ACC112 (cell line): ENCODE measurements around the gene SPPL2A.

Experiments used
- H2AFZ ChIP-seq: fragments of 200-600 bp; sonication (generic); one replicate; pipeline ENCODE4 v1.6.0; 2017; ENCODE audit warnings: antibody characterized with exemption, low read length; ENCODE audit not compliant: unreplicated experiment
- H3K27ac ChIP-seq: fragments of 200-600 bp; sonication (generic); 2 replicates; pipeline ENCODE4 v1.5.1; 2014; ENCODE audit warnings: low read depth, mild to moderate bottlenecking, antibody characterized with exemption, low read length, moderate library complexity
- H3K27me3 ChIP-seq: fragments of 200-600 bp; sonication (generic); 2 replicates; pipeline ENCODE4 v1.6.1; 2014; ENCODE audit warnings: mild to moderate bottlenecking, antibody characterized with exemption, low read length, moderate library complexity, mixed read lengths; ENCODE audit not compliant: insufficient read depth
- H3K36me3 ChIP-seq: fragments of 200-600 bp; sonication (generic); 2 replicates; pipeline ENCODE4 v1.6.1; 2016; ENCODE audit warnings: mild to moderate bottlenecking, antibody characterized with exemption, low read length, moderate library complexity, mixed read lengths; ENCODE audit not compliant: insufficient read depth
- H3K4me1 ChIP-seq: fragments of 200-600 bp; sonication (generic); one replicate; pipeline ENCODE4 v1.6.1; 2016; ENCODE audit warnings: low read length, mixed read lengths; ENCODE audit not compliant: insufficient read depth, unreplicated experiment, control insufficient read depth
- H3K4me3 ChIP-seq: fragments of 200-600 bp; sonication (generic); 2 replicates; pipeline ENCODE4 v1.5.1; 2014; ENCODE audit warnings: mild to moderate bottlenecking, low read depth, low read length
- H3K79me2 ChIP-seq: fragments of 200-600 bp; sonication (generic); one replicate; pipeline ENCODE4 v1.6.0; 2016; ENCODE audit warnings: low read length; ENCODE audit not compliant: control insufficient read depth, unreplicated experiment, insufficient read depth

Gene SPPL2A

GRCh38 chr15:50797926-50798325 is 32.4 kb upstream of the SPPL2A start:
- H3K4me3 ChIP-seq: no peak overlapping the region
- H2AFZ ChIP-seq: no peak overlapping the region
- H3K27ac ChIP-seq: no peak overlapping the region

GRCh38 chr15:50791486-50791885 is 26.0 kb upstream of the SPPL2A start:
- Histone ChIP-seq H3K27me3 (no peaks in the 10 kb centered on the region), H3K36me3 (no peaks in the 10 kb centered on the region), H3K4me1 (no peaks in the 10 kb centered on the region), H3K79me2 (no peaks in the 10 kb centered on the region), H3K27ac (no peak overlapping the region), H2AFZ (no peak overlapping the region), H3K4me3 (no peak overlapping the region)

More at GRCh38 chr15:50797926-50798325, 32.4 kb upstream of the SPPL2A start:
- peaks cover 3% of the 10 kb centered on the region for H3K4me1 ChIP-seq
- H3K27me3 ChIP-seq: no peaks in the 10 kb centered on the region
- H3K79me2 ChIP-seq: no peaks in the 10 kb centered on the region
- no peaks in the 10 kb centered on the region for H3K36me3 ChIP-seq

- H3K4me1 ChIP-seq: no peaks in the 10 kb centered on the region
- no peak overlapping the region for H3K4me3 ChIP-seq
- H3K36me3 ChIP-seq: no peaks in the 10 kb centered on the region
- no peaks in the 10 kb centered on the region for H3K79me2 ChIP-seq
- H2AFZ ChIP-seq: no peak overlapping the region
- H3K27me3 ChIP-seq: no peaks in the 10 kb centered on the region
- H3K27ac ChIP-seq: no peak overlapping the region
Observed at GRCh38 chr15:50790778-50791453, 25.4 kb upstream of the SPPL2A start.

- Histone ChIP-seq H3K27ac (no peak overlapping the region), H3K36me3 (no peaks in the 10 kb centered on the region), H3K4me1 (no peaks in the 10 kb centered on the region), H3K27me3 (no peaks in the 10 kb centered on the region), H3K4me3 (no peak overlapping the region), H3K79me2 (no peaks in the 10 kb centered on the region), H2AFZ (no peak overlapping the region)
Observed at GRCh38 chr15:50786871-50787270, 21.4 kb upstream of the SPPL2A start.

- no peaks in the 10 kb centered on the region for H3K36me3 ChIP-seq
- H3K27me3 ChIP-seq: no peaks in the 10 kb centered on the region
- no peak overlapping the region for H2AFZ ChIP-seq
- H3K4me1 ChIP-seq: no peaks in the 10 kb centered on the region
- no peaks in the 10 kb centered on the region for H3K79me2 ChIP-seq
- no peak overlapping the region for H3K4me3 ChIP-seq
- no peak overlapping the region for H3K27ac ChIP-seq
Observed at GRCh38 chr15:50786438-50786837, 20.9 kb upstream of the SPPL2A start.

- H3K4me3 ChIP-seq: no peak overlapping the region
- no peak overlapping the region for H2AFZ ChIP-seq
- H3K36me3 ChIP-seq: no peaks in the 10 kb centered on the region
- no peak overlapping the region for H3K27ac ChIP-seq
- no peaks in the 10 kb centered on the region for H3K4me1 ChIP-seq
- H3K79me2 ChIP-seq: no peaks in the 10 kb centered on the region
- no peaks in the 10 kb centered on the region for H3K27me3 ChIP-seq
Observed at GRCh38 chr15:50783895-50784294, 18.4 kb upstream of the SPPL2A start.

GRCh38 chr15:50783411-50783810 is 17.9 kb upstream of the SPPL2A start:
- Histone ChIP-seq H3K4me1 (no peaks in the 10 kb centered on the region), H3K27ac (no peak overlapping the region), H3K36me3 (no peaks in the 10 kb centered on the region), H3K4me3 (no peak overlapping the region), H3K79me2 (no peaks in the 10 kb centered on the region), H2AFZ (no peak overlapping the region), H3K27me3 (no peaks in the 10 kb centered on the region)

- Histone ChIP-seq H3K27ac (no peak overlapping the region), H3K36me3 (no peaks in the 10 kb centered on the region), H2AFZ (no peak overlapping the region), H3K4me3 (no peak overlapping the region), H3K79me2 (no peaks in the 10 kb centered on the region), H3K4me1 (no peaks in the 10 kb centered on the region), H3K27me3 (no peaks in the 10 kb centered on the region)
Observed at GRCh38 chr15:50778086-50778485, 12.6 kb upstream of the SPPL2A start.

GRCh38 chr15:50777042-50777441 is 11.5 kb upstream of the SPPL2A start:
- Histone ChIP-seq H2AFZ (no peak overlapping the region), H3K4me1 (no peaks in the 10 kb centered on the region), H3K4me3 (no peak overlapping the region), H3K27ac (no peak overlapping the region), H3K36me3 (no peaks in the 10 kb centered on the region), H3K27me3 (no peaks in the 10 kb centered on the region), H3K79me2 (no peaks in the 10 kb centered on the region)

- H3K27ac ChIP-seq: no peak overlapping the region
- no peak overlapping the region for H3K4me3 ChIP-seq
- no peak overlapping the region for H2AFZ ChIP-seq
- H3K4me1 ChIP-seq: no peaks in the 10 kb centered on the region
- no peaks in the 10 kb centered on the region for H3K79me2 ChIP-seq
- H3K27me3 ChIP-seq: no peaks in the 10 kb centered on the region
- no peaks in the 10 kb centered on the region for H3K36me3 ChIP-seq
Observed at GRCh38 chr15:50774450-50774849, 8.9 kb upstream of the SPPL2A start.

GRCh38 chr15:50773389-50773788 is 7.9 kb upstream of the SPPL2A start:
- H3K27me3 ChIP-seq: no peaks in the 10 kb centered on the region
- H3K79me2 ChIP-seq: no peaks in the 10 kb centered on the region
- no peaks in the 10 kb centered on the region for H3K4me1 ChIP-seq
- no peak overlapping the region for H3K27ac ChIP-seq
- H2AFZ ChIP-seq: no peak overlapping the region
- H3K4me3 ChIP-seq: no peak overlapping the region
- no peaks in the 10 kb centered on the region for H3K36me3 ChIP-seq
